Stimulated activated CD4-positive, alpha-beta T cell treated with anti-CD3 and anti-CD28 coated beads, Interleukin-1b, Interleukin-23, amount 100 ng/mL, for 48 hours (primary cell): ENCODE results near the gene MSL2.
"Not testable (repeated sequence)": the region's sequence is repeated elsewhere in the genome, so short reads cannot be mapped to it uniquely, and the experiment has no call there.

Experiments used
- DNase-seq: peaks from one replicate; pipeline ENCODE4 v3.0.0-alpha.2; 2020

Gene MSL2

DNA sequence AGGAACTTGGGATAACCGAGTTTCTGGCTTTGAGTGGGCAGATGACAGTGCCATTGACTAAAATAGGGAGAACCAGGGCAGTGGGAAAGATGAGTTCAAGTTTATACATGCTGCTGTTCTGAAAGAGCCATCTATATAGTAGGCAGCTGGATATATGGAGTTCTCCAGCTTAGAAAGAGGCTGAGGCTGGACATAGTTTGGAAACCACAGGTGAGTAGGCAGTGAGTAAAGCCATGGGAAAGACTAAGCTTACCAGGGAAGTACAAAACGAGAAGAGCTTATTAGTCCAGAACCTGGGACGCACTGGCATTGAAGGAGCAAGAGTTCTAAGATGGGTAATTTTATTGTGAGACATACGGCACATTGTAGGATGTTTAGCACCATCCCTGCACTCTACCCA lies 54.2 kb downstream of the MSL2 start:
- no peak for DNase-seq

DNA sequence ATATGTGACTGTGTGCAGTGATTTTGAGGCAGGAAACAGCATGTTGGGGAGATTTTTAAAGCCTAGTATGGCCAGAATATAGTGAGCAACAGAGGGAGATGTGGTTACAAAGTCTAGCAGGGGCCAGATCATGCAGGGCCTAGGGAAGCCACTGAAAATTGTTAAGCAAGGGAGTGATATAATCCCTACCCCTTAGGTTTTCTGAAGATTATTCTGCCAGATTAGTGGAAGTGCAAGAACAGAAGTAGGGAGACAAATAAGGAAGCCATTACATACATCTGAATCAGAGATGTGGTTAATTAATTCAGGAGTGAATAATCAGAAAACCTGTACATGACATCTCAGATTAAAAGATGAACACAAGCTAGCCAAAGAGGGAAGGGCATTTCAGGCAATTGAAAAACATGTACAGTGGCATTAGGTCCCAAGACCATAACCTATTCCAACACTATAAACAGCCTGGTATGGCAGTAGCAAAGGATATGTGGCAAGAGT lies 54.8 kb downstream of the MSL2 start:
- no peak for DNase-seq

DNA sequence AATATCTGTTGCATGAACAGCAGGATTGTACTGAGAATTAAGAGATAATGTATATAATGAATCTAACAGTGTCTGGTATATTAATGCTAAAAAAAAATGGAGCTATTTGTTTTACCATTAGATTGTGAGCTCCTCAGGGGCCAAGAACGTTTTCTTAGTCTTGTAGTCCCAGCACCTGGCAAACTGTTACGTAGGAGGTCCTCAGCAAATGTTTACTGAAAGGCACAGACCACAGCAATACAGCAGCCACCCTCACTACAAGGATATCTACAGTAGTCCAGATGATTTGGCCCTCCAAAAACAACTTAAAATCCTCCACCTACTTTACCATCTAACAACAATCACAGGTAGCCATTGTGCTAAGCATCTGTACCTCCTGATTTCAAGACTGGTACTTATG lies 59.7 kb downstream of the MSL2 start:
- no peak for DNase-seq

DNA sequence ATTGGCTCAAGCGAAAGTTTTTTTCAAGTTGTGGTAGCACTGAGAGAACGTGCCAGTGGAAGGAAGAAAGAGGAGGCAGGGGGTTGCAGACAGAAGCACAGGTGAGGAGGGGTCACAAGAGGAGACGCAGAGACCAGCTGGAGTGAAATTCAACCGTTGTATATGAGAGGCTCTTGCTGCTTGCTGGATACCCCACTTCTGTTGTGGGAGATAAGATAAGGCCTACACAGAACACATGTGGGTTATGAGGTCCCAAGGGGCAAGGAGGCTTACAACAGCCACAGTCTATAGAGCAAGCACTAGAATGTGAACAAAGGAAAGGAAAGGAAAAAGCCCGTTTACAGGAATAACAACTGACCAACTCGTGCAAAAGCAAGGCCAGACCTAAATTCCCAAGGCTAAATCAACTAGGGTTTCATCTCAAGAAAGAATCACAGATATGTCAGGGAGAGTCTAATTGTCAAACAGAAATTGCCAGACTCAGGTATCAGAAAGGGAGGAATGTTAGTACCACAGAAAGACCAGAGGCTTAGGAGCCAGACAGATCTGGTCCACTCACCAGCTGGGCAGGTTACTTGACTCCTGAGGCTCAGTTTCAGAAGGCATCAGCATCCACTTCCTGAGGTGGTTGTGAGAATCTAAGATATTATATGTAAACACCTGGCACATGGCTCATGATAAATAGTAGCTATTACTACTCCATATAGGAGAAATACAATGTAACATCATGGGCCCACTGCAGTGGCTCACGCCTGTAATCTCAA lies 60.9 kb downstream of the MSL2 start:
- DNase-seq, result no peak

DNA sequence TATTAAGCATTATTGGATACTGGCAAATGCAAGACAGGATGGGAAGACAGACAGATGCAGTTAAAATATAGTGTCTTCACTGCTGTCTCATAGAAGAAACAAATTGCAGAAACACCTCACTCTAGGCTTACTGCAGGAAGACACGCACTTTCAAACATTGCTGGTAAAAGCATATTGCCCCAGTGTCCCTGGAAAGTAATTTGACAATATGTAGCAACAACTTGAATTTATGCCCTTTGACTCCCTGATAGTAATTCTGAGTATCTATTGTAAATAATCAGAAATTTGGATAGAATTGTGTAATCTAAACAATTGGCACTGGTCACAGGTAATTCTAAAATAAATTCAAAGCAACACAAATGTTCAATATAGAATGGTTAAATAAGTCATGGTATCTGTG lies 62.0 kb downstream of the MSL2 start:
- DNase-seq, result no peak

DNA sequence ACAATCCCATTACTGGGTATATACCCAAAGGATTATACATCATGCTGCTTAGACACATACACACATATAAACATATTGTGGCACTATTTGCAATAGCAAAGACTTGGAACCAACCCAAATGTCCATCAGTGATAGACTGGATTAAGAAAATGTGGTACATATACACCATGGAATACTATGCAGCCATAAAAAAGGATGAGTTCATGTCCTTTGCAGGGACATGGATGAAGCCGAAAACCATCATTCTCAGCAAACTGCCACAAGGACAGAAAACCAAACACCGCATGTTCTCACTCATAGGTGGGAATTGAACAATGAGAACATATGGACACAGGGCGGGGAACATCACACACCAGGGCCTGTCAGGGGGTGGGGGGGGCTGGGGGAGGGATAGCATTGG lies 64.5 kb downstream of the MSL2 start:
- not testable (repeated sequence) for DNase-seq

DNA sequence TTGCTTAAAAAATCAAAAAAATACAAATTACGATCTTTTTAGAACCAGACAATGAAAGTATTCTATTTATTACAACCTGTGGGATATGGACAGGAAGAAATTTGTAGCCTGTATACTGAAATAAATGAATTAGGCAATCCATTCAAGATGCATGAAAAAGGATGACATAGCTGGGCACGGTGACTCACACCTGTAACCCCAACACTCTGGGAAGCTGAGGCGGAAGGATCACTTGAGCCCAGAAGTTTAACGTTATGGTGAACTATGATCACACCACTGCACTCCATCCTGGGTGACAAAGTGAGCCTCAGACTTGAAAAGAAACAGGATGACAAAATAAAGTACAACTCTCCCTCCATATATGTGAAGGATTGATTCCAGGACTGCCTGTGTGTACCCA lies 74.1 kb downstream of the MSL2 start:
- no peak for DNase-seq

DNA sequence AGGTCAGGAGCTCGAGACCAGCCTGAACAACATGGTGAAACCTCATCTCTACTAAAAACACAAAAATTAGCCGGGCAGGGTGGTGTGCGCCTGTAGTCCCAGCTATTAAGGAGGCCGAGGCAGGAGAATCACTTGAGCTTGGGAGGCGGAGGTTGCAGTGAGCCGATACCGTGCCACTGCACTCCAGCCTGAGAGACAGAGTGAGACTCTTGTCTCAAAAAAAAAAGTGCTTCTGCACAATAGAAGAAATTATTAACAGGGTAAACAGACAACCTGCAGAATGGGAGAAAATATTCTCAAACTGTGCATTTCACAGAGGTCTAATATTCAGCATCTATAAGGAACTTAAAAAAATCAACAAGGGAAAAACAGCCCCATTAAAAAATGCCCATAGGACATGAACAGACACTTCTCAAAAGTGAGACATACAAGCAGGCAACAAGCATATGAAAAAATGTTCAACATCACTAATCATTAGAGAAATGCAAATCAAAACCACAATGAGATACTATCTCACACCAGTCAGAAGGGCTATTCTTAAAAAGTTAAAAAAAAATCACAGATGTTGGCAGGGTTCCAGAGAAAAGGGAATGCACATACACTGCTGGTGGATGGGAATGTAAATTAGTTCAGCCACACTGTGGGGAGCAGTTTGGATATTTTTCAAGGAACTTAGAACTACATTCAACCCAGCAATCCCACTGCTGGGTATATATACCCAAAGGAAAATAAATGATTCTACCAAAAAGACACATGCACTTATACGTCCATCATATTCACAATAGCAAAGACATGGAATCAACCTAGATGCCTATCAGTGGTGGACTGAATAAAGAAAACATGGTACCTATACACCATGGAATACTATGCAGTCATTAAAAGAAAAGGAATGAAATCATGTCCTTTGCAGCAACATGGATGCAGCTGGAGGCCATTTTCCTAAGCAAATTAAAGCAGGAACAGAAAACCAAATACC lies 75.5 kb downstream of the MSL2 start:
- no peak for DNase-seq

DNA sequence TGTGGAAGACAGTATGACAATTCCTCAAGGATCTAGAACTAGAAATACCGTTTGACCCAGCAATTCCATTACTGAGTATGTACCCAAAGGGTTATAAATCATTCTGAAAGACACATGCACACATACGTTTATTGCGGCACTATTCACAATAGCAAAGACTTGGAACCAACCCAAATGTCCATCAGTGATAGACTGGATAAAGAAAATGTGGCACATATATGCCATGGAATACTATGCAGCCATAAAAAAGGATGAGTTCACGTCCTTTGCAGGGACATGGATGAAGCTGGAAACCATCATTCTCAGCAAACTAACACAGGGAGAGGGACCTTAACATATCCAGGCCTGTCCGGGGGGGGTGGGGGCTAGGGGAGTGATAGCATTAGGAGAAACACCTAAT lies 76.4 kb downstream of the MSL2 start:
- DNase-seq, result not testable (repeated sequence)

DNA sequence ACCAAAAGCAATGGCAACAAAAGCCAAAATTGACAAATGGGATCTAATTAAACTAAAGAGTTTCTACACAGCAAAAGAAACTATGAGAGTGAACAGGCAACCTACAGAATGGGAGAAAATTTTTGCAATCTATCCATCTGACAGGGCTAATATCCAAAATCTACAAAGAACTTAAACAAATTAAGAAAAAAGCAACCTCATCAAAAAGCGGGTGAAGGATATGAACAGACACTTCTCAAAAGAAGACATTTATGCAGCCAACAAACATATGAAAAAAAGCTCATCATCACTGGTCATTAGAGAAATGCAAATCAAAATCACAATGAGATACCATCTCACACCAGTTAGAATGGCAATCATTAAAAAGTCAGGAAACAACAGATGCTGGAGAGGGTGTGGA lies 76.8 kb downstream of the MSL2 start:
- DNase-seq, result not testable (repeated sequence)

DNA sequence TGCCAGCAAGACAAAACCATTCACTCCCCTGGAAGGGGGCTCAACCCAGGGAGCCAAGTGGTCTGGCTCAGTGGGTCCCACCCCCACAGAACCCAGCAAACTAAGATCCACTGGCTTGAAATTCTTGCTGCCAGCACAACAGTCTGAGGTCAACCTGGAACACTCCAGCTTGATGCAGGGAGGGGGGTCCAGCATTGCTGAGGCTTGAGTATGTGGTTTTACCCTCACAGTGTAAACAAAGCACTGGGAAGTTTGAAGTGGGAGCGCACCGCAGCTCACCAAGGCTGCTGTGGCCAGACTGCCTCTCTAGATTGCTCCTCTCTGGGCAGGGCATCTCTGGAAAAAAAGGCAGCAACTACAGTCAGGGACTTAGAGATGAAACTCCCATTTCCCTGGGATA lies 81.7 kb downstream of the MSL2 start:
- DNase-seq, result no peak

DNA sequence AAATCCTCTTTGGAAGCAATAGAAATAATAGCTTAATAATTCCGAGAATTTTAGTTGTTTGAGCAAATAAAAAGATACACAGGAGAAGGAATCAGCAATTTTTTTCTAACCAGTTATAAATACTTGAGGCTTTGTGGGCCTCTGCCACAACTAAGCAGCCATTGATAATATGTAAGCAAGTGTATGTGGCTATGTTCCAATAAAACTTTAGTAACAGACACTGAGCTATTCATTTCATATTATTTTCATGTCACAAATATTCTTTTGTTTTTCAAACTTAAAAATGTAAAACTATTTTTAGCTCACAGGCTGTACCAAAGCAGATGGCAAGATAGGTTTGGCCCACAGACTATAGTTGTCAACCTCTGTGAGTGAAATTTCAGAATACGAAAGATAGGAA lies 85.7 kb downstream of the MSL2 start:
- DNase-seq, result no peak

DNA sequence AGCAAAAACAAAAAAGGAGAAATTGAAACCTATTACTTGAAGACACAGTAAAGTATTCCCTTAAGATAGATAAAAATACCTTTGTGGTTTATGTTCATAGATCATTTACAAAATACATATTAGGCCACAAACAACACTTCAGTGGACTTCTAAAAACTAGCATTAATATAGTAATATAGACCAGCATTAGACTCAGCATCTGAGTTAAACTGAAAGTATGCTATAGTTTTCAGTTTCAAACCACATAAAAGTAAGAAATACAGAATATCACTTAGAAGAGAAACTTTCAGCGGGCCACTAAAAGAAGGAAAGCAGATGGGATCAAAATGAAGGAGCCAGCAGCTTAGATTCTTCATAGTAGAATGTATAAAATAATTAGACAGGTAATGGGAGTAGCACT lies 86.6 kb downstream of the MSL2 start:
- DNase-seq, result no peak

DNA sequence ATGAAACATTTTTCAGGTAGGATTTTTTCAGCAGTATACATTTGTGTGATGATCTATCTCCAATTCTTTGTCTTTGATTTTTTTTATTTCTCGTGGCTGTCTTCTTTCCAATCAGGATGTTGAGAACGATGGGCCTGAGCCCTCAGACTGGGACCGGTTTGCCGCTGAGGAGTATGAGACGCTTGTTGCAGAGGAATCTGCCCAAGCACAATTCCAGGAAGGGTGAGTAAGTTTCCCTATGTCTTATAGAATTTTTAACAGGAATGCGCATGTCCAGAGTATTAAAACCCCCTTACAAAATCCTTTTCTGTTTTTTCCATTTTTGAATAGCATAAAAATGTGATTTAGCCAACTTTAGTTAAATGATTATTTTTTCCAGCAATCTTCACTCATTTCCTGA lies 90.0 kb downstream of the MSL2 start:
- DNase-seq, result no peak

DNA sequence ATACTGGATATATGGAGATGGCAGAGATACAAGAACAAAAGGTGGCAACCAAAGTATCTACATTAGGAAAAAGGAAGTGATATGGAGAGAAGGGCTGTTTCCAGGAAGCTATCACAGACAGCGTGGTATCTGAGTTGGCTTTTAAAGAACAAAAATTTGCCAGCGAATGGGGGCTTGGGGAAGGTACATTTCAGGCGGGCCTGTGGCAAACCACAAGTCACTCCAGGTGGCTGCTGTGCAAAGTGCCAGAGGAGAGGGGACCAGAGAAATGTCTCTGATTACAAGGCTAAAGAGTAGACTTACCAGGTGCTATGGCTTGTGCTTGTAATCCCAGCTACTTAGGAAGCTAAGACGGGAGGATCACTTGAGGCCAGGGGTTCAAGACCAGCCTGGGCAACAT lies 91.1 kb downstream of the MSL2 start:
- no peak for DNase-seq
